GM18519 (cell line): Measurements from ENCODE around the gene FNDC10.

ENCODE experiments used
- ATAC-seq: cut with Tn5 transposase; IDR thresholded peaks from one replicate; pipeline ENCODE4 v1.9.1; 2021; ENCODE audit warnings: mild to moderate bottlenecking, moderate library complexity; ENCODE audit not compliant: unreplicated experiment, low FRiP score

Gene FNDC10

DNA sequence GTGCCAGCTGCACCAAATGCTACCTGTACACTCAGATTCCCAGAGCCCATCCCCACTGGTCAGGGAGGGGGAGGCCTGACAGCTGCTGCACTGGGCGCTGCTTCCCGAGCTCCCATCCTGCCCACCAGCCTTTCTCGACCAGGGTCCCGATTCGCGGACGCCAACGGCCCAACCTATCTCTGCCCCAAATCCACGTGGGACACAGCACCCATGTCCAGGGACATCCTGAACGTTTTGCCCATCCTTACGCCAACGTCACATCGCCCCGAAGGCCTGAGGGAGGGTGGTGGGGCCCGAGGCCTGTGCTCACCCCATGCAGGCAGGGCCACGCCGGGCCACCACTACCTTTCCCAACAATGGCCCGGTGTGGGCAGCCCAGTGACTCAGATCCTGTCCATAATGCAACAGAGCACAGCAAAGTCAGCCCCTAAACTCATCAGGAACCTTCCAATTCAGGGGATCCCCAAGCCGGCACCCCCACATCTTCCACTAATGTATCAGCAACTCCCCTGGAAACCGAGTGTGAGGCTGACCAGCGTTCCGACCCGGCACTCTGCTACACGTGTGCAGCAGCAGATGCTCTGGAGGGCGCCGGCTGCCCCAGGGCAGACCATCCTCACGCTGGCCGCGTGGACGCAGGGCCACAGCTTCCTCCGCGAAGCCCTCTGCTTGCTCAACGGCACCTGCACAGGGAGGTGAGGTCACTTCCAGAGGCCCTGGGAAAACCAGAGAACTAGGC, 48.2 kb downstream of the FNDC10 start:
- no peak for ATAC-seq

DNA sequence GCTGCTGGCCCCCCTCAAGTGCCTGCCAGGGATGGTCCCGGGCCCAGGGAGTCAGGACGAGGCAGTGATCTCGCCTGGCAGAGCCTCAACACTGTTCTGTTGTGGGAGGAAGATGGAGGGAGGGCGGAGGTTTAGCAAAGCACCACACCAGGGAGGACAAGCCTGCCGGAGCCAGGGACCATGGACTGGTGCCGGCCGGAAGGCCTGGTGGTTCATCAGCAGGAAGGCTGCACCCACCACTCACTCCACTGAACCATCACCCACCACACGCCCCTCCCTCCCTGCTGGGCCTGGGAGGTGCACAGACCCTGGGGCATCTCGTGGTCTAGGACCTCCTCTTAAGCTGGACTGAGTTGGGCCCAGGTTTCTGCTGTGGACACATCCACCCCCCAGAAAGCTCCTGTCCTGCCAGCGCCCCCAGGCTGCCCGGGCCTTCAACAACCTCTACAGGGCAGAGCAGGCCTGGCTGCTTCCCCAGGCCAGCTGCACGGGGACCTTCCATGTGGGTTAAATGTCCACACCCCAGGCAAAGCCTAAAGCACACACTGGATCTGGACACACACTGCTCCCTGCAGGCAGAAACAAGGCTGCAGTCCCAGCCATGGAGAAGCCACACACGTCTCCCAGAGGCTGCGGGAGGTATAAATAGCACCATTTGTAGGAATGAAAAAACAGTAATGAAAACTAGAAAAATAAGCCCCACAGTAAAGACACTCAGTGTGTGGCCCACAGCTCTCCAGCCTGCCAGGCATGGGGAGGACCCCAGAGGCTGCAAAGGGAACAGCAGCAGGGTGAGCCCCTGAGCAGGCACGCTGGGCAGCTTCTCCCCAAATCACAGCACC, 49.1 kb downstream of the FNDC10 start:
- ATAC-seq, result no peak

DNA sequence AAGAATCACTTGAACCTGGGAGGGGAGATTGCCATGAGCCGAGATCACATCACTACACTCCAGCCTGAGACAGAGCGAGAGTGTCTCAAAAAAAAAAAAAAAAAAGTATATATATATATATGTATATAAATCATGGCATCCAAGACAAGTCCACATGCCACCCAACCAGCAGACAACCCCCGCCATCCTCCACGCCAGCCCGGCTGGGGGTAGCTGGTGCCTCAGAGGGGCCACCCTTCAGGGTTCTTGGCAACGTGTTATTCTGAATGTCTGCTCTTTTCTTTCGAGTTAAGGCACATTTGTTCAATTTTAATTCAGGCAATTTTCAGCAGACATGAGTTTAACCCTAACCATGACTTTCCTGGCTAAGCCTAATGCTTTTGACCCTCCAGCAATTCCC, 49.8 kb downstream of the FNDC10 start:
- ATAC-seq, result no peak

DNA sequence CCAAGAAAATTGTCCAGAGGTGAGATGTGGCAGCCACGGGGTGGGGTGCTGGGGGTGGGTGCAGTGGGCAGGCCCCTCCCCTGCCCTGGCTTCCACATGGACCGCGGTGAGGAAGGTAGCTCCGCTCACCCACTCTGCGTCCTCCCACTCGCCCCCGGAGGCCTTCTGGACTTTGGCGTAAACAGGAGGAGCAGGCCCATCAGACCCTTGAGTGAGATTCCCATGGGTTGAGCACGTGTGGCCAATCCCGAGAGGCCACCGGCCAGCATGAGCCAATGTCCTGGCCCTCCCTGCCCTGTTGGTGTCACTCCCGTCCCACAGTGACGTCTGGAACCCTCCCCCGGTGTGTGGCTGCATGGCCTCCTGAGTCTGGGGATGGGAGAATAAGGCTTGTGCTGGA, 51.3 kb downstream of the FNDC10 start:
- no peak for ATAC-seq
